ENCODE measurements around the gene FEM1C.

The FEM1C gene

GRCh38 chr5:115472271-115473025, 72.1 kb downstream of the FEM1C start:
- DNase-seq, result no peak

- no peak for DNase-seq
Observed at GRCh38 chr5:115471345-115472063, 73.1 kb downstream of the FEM1C start.

GRCh38 chr5:115470921-115471320, 73.7 kb downstream of the FEM1C start:
- DNase-seq, result no peak
